Gastrocnemius medialis (tissue), 4 donors: ENCODE data around the gene INPP5A. TPM values are rescaled to one million over a fixed set of nuclear protein-coding genes. Genes with fewer than 3 reads are reported as not detected.

Experiments used
- ATAC-seq, 2 donors: fragments of 150-250 bp; one replicate each; pipeline ENCODE4 v1.9.1; 2016
- DNase-seq, 2 donors: peaks; one replicate each; pipeline ENCODE4 v3.0.0-alpha.2; 2019
- H3K27ac ChIP-seq, 4 donors: fragments of 200-600 bp; sonication (generic); 1 replicate in 1 of 4; 2 replicates in 3 of 4; pipeline ENCODE4 v1.5.1; 2016 to 2018; ENCODE audit warnings: mild to moderate bottlenecking in 2 of 4, moderate library complexity in 1 of 4
- H3K27me3 ChIP-seq, 3 donors: fragments of 200-600 bp; sonication (generic) in 2 of 3; 1 replicate in 1 of 3; 2 replicates in 2 of 3; pipeline versions ENCODE4 v1.5.1 to v1.6.0; 2016 to 2019; ENCODE audit warnings: mild to moderate bottlenecking in 1 of 3, moderate library complexity in 1 of 3
- H3K36me3 ChIP-seq, 2 donors: fragments of 200-600 bp; sonication (generic) in 1 of 2; one replicate each; pipeline ENCODE4 v1.5.1; 2017 to 2018
- H3K4me1 ChIP-seq, 2 donors: fragments of 200-600 bp; sonication (generic) in 1 of 2; one replicate each; pipeline ENCODE4 v1.5.1; 2016 to 2017; ENCODE audit warnings: mild to moderate bottlenecking in 2 of 2
- H3K4me3 ChIP-seq, 4 donors: fragments of 200-600 bp; sonication (generic) in 3 of 4; 1 replicate in 1 of 4; 2 replicates in 3 of 4; pipeline ENCODE4 v1.5.1; 2016 to 2019; ENCODE audit warnings: mild to moderate bottlenecking in 2 of 4
- H3K9me3 ChIP-seq, 3 donors: fragments of 200-600 bp; sonication (generic) in 2 of 3; 1 replicate in 1 of 3; 2 replicates in 2 of 3; pipeline ENCODE4 v1.5.1; 2016 to 2019
- POLR2A ChIP-seq, 2 donors: fragments of 450-650 bp; IDR thresholded peaks; one replicate each; pipeline ENCODE4 v1.6.1; 2017; ENCODE audit warnings: antibody characterized with exemption in 2 of 2, mild to moderate bottlenecking in 2 of 2, moderate library complexity in 2 of 2
- in situ Hi-C, 4 donors: fragments of 200-750 bp; cut with MboI; loops; one replicate each; pipeline versions ENCODE4 v1.15.0 to v1.8.0; 2017; ENCODE audit warnings: low sequenced_read_pairs in 4 of 4
- intact Hi-C: fragments of 100-400 bp; cut with DNase I; formaldehyde crosslinking; loops from one replicate; pipeline ENCODE4 v1.15.1; 2023; ENCODE audit warnings: low total_unique reads
- total RNA-seq, 4 donors: library from RNA; depleted of rRNA; stranded (reverse); fragments of >200 nt; gene quantifications; one replicate each; pipeline versions ENCODE4 v1.1.0 to v1.2.3, GENCODE V29; 2016
- TF ChIP-seq, protein P1 (sequence below), 5 experiments: fragments of 450-650 bp in 3 of 5; fragments of 200-600 bp in 2 of 5; sonication (generic) in 2 of 5; IDR thresholded peaks in 4 of 5; conservative IDR thresholded peaks in 1 of 5; 1 replicate in 4 of 5; 2 replicates in 1 of 5; pipeline ENCODE4 v1.5.1; 2016 to 2019; ENCODE audit warnings: antibody characterized with exemption in 5 of 5, mild to moderate bottlenecking in 3 of 5, moderate library complexity in 3 of 5

Gene INPP5A
- total RNA-seq, 4 donors from 2014 or later = 74.9 to 107 (median 92.4) TPM

DNA sequence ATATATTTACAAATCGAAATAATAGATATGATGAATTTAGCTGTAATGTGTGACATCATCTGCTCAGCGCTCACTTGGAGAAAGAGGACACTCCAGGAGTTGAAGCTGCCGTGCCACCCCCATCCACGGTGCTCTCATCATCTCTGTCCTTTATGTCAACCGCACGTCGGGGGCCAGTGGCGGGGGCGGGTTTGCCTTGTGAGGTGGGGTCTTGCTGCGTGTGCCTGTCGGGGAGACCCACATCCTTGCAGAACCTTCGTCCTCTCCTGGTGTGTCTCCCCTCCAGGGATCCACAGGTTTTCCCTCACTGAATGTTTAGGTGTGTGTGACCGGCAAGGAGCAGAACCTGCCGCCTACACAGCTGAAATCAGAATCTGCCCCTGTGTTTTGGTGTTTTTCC is 71.6 kb downstream of the INPP5A start:
- no peak for ATAC-seq
- Histone ChIP-seq H3K4me1 (peaks cover 16 to 32% of the 10 kb centered on the region in 2 donors), H3K9me3 (no peaks in the 10 kb centered on the region), H3K27ac (no peak overlapping the region), H3K4me3 (no peak overlapping the region), H3K27me3 (no peaks in the 10 kb centered on the region), H3K36me3 (no peaks in the 10 kb centered on the region)
- TF ChIP-seq, protein P1, sequence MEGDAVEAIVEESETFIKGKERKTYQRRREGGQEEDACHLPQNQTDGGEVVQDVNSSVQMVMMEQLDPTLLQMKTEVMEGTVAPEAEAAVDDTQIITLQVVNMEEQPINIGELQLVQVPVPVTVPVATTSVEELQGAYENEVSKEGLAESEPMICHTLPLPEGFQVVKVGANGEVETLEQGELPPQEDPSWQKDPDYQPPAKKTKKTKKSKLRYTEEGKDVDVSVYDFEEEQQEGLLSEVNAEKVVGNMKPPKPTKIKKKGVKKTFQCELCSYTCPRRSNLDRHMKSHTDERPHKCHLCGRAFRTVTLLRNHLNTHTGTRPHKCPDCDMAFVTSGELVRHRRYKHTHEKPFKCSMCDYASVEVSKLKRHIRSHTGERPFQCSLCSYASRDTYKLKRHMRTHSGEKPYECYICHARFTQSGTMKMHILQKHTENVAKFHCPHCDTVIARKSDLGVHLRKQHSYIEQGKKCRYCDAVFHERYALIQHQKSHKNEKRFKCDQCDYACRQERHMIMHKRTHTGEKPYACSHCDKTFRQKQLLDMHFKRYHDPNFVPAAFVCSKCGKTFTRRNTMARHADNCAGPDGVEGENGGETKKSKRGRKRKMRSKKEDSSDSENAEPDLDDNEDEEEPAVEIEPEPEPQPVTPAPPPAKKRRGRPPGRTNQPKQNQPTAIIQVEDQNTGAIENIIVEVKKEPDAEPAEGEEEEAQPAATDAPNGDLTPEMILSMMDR (IDR thresholded peaks at IDR 0.05 in 4 of 5, conservative IDR thresholded peaks at IDR 0.05 in 1 of 5) = no peak
- no peak for TF ChIP-seq POLR2A (IDR thresholded peaks at IDR 0.05)
- no peak for DNase-seq
- in situ Hi-C loops = no loop called here
- intact Hi-C loops = no loop called here

DNA sequence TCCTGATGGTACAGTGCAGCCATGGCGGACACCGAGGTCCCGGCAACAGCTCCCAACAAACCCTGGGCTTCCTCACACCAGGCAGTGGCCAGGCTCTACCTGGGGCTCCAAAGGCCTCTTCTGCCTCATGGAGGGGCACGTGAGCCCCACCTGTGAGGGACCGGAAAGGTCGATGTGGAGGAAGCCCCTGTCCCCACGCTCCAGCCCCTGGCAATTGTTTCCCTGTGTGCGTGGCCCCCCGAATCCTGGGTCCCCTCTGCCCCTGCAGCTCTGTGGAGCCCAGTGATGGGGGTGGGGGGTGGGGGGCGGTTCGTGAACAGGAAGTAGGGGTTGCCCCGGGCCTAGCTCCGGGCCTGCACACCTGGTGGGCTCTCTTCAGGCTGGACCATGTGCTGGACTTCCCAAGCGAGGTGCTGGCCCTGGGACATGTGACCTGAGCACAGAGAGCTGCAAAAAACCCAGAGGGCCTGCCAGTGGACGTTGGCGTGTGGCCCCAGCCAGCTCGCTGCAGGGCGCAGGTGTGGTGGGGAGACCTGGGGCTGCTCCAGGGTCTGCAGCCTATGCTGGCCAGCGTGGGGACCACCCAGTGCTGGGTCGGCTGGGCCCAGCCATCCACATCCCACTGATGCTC is 72.6 kb downstream of the INPP5A start:
- ATAC-seq (no peak), DNase-seq (no peak)
- Histone ChIP-seq H3K4me1 (peaks cover 16 to 32% of the 10 kb centered on the region in 2 donors), H3K9me3 (no peaks in the 10 kb centered on the region), H3K27me3 (no peaks in the 10 kb centered on the region), H3K36me3 (no peaks in the 10 kb centered on the region), H3K4me3 (no peak overlapping the region), H3K27ac (no peak overlapping the region)
- intact Hi-C loops (no loop called here), in situ Hi-C loops (no loop called here)
- TF ChIP-seq, protein P1 (IDR thresholded peaks at IDR 0.05 in 4 of 5, conservative IDR thresholded peaks at IDR 0.05 in 1 of 5) = no peak
- TF ChIP-seq POLR2A (IDR thresholded peaks at IDR 0.05) = no peak

DNA sequence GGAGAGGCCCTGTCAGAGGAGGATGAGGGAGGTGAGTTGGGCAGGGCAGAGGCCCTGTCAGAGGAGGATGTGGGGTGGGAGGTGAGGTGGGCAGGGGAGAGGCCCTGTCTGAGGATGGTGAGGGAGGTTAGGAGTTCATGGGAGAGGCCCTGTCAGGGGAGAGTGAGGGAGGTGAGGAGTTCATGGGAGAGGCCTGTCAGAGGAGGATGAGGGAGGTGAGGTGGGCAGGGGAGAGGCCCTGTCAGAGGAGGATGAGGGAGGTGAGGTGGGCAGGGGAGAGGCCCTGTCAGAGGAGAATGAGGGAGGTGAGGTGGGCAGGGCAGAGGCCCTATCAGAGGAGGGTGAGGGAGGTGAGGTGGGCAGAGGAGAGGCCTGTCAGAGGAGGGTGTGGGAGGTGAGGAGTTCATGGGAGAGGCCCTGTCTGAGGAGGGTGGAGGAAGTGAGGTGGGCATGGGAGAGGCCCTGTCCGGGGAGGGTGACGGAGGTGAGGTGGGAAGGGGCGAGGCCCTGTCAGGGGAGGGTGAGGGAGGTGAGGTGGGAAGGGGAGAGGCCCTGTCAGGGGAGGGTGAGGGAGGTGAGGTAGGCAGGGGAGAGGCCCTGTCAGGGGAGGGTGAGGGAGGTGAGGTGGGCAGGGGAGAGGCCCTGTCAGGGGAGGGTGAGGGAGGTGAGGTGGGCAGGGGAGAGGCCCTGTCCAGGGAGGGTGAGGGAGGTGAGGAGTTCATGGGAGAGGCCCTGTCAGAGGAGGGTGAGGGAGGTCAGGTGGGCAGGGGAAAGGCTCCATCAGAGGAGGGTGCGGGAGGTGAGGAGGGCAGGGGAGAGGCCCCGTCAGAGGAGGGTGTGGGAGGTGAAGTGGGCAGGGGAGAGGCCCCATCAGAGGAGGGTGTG is 73.7 kb downstream of the INPP5A start:
- in situ Hi-C loops (no loop called here), intact Hi-C loops (no loop called here)
- no peak for TF ChIP-seq POLR2A (IDR thresholded peaks at IDR 0.05)
- TF ChIP-seq, protein P1 (IDR thresholded peaks at IDR 0.05 in 4 of 5, conservative IDR thresholded peaks at IDR 0.05 in 1 of 5) = no peak
- H3K27me3 ChIP-seq = no peaks in the 10 kb centered on the region
- no peak overlapping the region for H3K4me3 ChIP-seq
- DNase-seq (no peak), ATAC-seq (no peak)
- H3K36me3 ChIP-seq = no peaks in the 10 kb centered on the region
- H3K9me3 ChIP-seq = no peaks in the 10 kb centered on the region
- no peak overlapping the region for H3K27ac ChIP-seq
- H3K4me1 ChIP-seq = peaks cover 15 to 25% of the 10 kb centered on the region in 2 donors

DNA sequence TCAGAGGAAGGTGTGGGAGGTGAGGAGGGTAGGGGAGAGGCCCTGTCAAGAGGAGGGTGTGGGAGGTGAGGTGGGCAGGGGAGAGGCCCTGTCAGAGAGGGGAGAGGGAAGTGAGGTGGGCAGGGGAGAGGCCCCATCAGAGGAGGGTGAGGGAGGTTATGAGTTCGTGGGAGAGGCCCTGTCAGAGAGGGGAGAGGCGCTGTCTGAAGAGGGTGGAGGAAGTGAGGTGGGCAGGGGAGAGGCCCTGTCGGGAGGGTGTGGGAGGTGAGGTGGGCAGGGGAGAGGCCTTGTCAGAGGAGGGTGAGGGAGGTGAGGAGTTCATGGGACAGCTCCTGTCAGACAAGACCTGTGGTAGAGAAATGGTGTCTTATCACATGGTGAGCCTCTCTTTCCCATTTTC is 74.4 kb downstream of the INPP5A start:
- ATAC-seq (no peak), DNase-seq (no peak)
- in situ Hi-C loops (no loop called here), intact Hi-C loops (no loop called here)
- H3K27me3 ChIP-seq = no peaks in the 10 kb centered on the region
- no peak overlapping the region for H3K4me3 ChIP-seq
- H3K36me3 ChIP-seq = no peaks in the 10 kb centered on the region
- no peaks in the 10 kb centered on the region for H3K9me3 ChIP-seq
- no peak overlapping the region for H3K27ac ChIP-seq
- H3K4me1 ChIP-seq = peaks cover 8 to 18% of the 10 kb centered on the region in 2 donors
- TF ChIP-seq, protein P1 (IDR thresholded peaks at IDR 0.05 in 4 of 5, conservative IDR thresholded peaks at IDR 0.05 in 1 of 5) = no peak
- TF ChIP-seq POLR2A (IDR thresholded peaks at IDR 0.05) = no peak
